Measurements from ENCODE around the gene ARMC7.

DNA sequence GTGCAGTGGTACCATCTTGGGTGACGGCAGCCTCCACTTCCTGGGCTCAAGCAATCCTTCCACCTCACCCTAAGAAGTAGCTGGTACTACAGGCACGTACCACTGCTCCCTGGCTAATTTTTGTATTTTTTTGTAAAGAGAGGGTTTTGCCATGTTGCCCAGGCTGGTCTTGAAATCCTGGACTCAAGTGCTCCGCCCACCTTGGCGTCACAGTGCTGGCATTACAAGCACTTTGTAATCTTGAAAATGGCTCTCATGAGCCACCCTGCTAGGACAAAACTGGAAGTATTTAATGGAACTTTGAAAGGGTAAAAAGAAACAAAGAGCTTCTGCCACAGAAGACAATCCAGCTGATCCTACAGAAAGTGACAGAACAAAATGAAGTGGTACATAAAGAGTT lies 63.8 kb downstream of the ARMC7 start:
- TF ChIP-seq, protein P1, sequence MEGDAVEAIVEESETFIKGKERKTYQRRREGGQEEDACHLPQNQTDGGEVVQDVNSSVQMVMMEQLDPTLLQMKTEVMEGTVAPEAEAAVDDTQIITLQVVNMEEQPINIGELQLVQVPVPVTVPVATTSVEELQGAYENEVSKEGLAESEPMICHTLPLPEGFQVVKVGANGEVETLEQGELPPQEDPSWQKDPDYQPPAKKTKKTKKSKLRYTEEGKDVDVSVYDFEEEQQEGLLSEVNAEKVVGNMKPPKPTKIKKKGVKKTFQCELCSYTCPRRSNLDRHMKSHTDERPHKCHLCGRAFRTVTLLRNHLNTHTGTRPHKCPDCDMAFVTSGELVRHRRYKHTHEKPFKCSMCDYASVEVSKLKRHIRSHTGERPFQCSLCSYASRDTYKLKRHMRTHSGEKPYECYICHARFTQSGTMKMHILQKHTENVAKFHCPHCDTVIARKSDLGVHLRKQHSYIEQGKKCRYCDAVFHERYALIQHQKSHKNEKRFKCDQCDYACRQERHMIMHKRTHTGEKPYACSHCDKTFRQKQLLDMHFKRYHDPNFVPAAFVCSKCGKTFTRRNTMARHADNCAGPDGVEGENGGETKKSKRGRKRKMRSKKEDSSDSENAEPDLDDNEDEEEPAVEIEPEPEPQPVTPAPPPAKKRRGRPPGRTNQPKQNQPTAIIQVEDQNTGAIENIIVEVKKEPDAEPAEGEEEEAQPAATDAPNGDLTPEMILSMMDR (IDR thresholded peaks at IDR 0.05): no peak
- TF ChIP-seq POLR2A (IDR thresholded peaks at IDR 0.05): no peak

Data from suprapubic skin (tissue), 3 donors.